Panc1 (cell line): Measurements from ENCODE around the gene KNSTRN.

Experiments used
- CTCF ChIP-seq: fragments of 450-650 bp; IDR thresholded peaks from 2 replicates; pipeline ENCODE4 v1.5.1; 2017; ENCODE audit warnings: mild to moderate bottlenecking
- POLR2AphosphoS5 ChIP-seq: IDR thresholded peaks from 2 replicates; pipeline ENCODE4 v1.6.1; 2012; ENCODE audit warnings: mild to moderate bottlenecking, low read depth, low read length, moderate library complexity

DNA sequence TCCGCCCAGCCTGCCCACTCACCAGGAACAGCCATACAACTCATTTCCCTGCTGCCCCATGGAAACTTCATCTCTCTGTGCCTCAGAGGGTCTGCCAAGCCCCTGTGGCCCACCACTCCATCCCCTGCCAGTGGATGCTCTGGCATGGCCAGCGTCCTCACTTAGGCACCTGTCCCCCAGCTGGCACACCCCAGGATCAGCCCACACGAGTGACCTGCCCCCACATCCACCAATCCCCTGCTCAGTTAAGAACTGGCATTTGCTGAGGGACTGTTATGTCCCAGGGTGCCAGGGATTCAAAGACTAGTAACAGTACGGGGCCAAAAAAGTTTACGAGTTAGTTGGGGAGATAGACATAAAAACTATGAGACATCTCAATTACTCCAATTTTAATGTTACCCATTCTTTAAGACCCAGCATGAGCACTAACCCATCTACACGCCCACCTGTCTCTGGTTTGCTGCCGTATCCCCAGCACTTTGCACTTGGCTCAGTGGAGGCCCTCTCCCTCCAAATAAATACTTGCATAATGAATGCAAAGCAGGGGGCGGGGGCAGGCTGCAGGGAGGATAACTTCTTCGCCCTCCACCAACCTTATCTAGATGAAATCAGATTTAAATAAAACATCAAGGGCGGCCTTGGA, 46.7 kb downstream of the KNSTRN start:
- no peak for TF ChIP-seq CTCF
- TF ChIP-seq POLR2AphosphoS5: no peak
